Measurements from ENCODE around the gene SIMC1.

SIMC1 gene

DNA sequence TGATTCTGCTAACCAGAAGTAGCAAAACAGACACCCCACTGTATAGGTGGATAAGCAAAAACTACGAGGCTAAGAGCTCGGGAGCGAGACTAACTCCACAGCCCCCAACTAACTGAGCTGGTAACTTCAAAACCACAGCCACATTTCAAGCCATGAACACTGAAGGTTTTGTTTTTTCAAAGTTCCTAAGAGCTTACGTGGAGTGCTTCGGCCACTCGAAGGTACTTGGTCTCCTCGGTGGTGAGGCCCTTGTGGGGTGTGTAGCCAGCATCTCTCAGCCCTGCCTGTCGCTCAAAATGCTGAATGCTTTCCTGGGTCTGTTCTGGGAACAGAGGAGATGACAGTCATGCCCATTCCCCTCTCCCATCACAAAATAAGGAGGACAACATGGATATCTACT is 112.2 kb downstream of the SIMC1 start:
- H3K27me3 ChIP-seq (ENCODE audit: insufficient read depth, low read length), result no peaks in the 10 kb centered on the region
- no peaks in the 10 kb centered on the region for H3K4me1 ChIP-seq (ENCODE audit: insufficient read depth, low read length, severe bottlenecking)
- no peak overlapping the region for H3K4me3 ChIP-seq (ENCODE audit: low read depth, low read length, poor library complexity, severe bottlenecking)
- H3K27ac ChIP-seq (ENCODE audit: low read depth, low read length, poor library complexity, severe bottlenecking), result no peak overlapping the region
- no peaks in the 10 kb centered on the region for H4K20me1 ChIP-seq (ENCODE audit: insufficient read depth, low read length)
- no peak overlapping the region for H2AFZ ChIP-seq (ENCODE audit: low read length)
- no peaks in the 10 kb centered on the region for H3K9me3 ChIP-seq (ENCODE audit: low read length)
- H3K4me2 ChIP-seq (ENCODE audit: low read length), result no peak overlapping the region
- peaks cover 92% of the 10 kb centered on the region for H3K36me3 ChIP-seq (ENCODE audit: insufficient read depth, low read length)
- no peak overlapping the region for H3K9ac ChIP-seq (ENCODE audit: low read length)
- H3F3A ChIP-seq (ENCODE audit: insufficient read depth, low read length), result no peaks in the 10 kb centered on the region
- 0 out of 2 replicates have a peak, but pooled peaks cover 6% of the 10 kb centered on the region for H3K79me2 ChIP-seq (ENCODE audit: insufficient read depth, low read length)
- TF ChIP-seq, protein P1, sequence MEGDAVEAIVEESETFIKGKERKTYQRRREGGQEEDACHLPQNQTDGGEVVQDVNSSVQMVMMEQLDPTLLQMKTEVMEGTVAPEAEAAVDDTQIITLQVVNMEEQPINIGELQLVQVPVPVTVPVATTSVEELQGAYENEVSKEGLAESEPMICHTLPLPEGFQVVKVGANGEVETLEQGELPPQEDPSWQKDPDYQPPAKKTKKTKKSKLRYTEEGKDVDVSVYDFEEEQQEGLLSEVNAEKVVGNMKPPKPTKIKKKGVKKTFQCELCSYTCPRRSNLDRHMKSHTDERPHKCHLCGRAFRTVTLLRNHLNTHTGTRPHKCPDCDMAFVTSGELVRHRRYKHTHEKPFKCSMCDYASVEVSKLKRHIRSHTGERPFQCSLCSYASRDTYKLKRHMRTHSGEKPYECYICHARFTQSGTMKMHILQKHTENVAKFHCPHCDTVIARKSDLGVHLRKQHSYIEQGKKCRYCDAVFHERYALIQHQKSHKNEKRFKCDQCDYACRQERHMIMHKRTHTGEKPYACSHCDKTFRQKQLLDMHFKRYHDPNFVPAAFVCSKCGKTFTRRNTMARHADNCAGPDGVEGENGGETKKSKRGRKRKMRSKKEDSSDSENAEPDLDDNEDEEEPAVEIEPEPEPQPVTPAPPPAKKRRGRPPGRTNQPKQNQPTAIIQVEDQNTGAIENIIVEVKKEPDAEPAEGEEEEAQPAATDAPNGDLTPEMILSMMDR (IDR thresholded peaks at IDR 0.05; ENCODE audit: low read length), result no peak
- no peak for TF ChIP-seq EZH2 (IDR thresholded peaks at IDR 0.05; ENCODE audit: borderline replicate concordance, low read length)
- H3K9me2 ChIP-seq (ENCODE audit: low read depth, low read length), result no peaks in the 10 kb centered on the region

DNA sequence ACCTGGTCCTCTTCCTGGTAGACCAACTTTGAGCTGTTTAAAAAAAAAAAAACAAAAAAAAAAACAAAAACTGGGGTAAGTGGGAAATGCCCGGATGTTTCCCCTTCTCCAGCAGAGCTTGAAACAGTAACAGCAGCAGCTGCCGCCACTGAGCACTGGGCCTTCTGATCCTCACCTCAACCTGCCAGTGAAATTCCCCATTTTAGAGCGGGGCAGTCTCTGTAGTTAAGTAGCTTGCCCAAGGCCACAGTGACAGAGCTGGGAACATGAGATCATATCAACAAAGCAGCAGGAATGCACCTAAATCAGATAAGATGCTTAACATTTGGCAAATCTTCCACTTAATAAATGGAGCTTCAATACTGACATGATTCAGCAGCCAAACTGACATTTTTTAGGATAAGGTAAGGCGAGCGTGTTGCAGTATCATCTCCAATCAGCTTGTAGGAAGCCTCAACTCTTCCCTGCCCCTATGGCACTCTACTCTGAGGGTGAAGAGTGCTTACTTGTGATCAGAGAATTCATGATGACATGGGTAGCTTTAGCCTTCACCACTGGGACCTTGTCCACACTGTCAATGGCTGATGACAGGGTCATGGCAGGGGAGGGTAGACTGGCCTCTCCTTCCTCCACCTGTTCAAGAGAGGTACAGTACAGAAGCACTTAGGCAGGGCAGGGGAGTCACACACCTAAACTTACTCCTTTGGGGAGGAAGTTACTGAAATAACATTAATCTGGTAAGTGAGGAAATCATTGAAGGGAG is 114.1 kb downstream of the SIMC1 start:
- Histone ChIP-seq H3K4me2 (ENCODE audit: low read length) (no peak overlapping the region), H3K9ac (ENCODE audit: low read length) (no peak overlapping the region), H3K27me3 (ENCODE audit: insufficient read depth, low read length) (no peaks in the 10 kb centered on the region), H4K20me1 (ENCODE audit: insufficient read depth, low read length) (no peaks in the 10 kb centered on the region), H3K27ac (ENCODE audit: low read depth, low read length, poor library complexity, severe bottlenecking) (no peak overlapping the region), H2AFZ (ENCODE audit: low read length) (no peak overlapping the region), H3K9me2 (ENCODE audit: low read depth, low read length) (no peaks in the 10 kb centered on the region), H3K36me3 (ENCODE audit: insufficient read depth, low read length) (peaks cover 92% of the 10 kb centered on the region), H3K4me3 (ENCODE audit: low read depth, low read length, poor library complexity, severe bottlenecking) (no peak overlapping the region), H3F3A (ENCODE audit: insufficient read depth, low read length) (no peaks in the 10 kb centered on the region), H3K79me2 (ENCODE audit: insufficient read depth, low read length) (0 out of 2 replicates have a peak, but pooled peaks cover 6% of the 10 kb centered on the region), H3K4me1 (ENCODE audit: insufficient read depth, low read length, severe bottlenecking) (no peaks in the 10 kb centered on the region), H3K9me3 (ENCODE audit: low read length) (no peaks in the 10 kb centered on the region)
- TF ChIP-seq EZH2 (IDR thresholded peaks at IDR 0.05; ENCODE audit: borderline replicate concordance, low read length), result no peak
- TF ChIP-seq, protein P1 (IDR thresholded peaks at IDR 0.05; ENCODE audit: low read length), result no peak

DNA sequence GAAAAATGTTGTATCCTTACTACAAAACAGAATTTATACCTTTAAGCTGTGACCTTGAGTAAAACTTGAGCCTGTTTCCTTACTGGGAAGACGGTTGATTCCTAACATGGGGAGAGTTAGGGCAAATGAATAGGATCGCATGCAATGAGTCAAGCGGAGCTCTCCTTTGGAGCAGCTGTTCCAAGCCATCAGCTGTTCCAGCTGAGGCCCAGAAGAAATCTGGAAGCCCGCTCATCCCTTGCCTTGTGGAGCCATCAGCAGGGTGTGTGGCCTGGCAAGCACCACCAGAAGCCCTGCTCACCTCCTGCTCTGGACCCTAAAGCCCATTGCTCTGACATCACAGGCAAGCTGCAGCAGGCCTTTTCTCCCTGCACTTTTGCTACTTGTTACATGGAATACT is 115.3 kb downstream of the SIMC1 start:
- Histone ChIP-seq H4K20me1 (ENCODE audit: insufficient read depth, low read length) (no peaks in the 10 kb centered on the region), H3K79me2 (ENCODE audit: insufficient read depth, low read length) (0 out of 2 replicates have a peak, but pooled peaks cover 6% of the 10 kb centered on the region), H3K9ac (ENCODE audit: low read length) (no peak overlapping the region), H3K9me3 (ENCODE audit: low read length) (no peaks in the 10 kb centered on the region), H3K36me3 (ENCODE audit: insufficient read depth, low read length) (peaks cover 91% of the 10 kb centered on the region), H3K27me3 (ENCODE audit: insufficient read depth, low read length) (no peaks in the 10 kb centered on the region), H3K4me2 (ENCODE audit: low read length) (no peak overlapping the region), H2AFZ (ENCODE audit: low read length) (no peak overlapping the region), H3K27ac (ENCODE audit: low read depth, low read length, poor library complexity, severe bottlenecking) (no peak overlapping the region), H3F3A (ENCODE audit: insufficient read depth, low read length) (no peaks in the 10 kb centered on the region), H3K9me2 (ENCODE audit: low read depth, low read length) (no peaks in the 10 kb centered on the region), H3K4me3 (ENCODE audit: low read depth, low read length, poor library complexity, severe bottlenecking) (no peak overlapping the region), H3K4me1 (ENCODE audit: insufficient read depth, low read length, severe bottlenecking) (no peaks in the 10 kb centered on the region)
- TF ChIP-seq, protein P1 (IDR thresholded peaks at IDR 0.05; ENCODE audit: low read length), result no peak
- TF ChIP-seq EZH2 (IDR thresholded peaks at IDR 0.05; ENCODE audit: borderline replicate concordance, low read length), result no peak
